TTC549 (cell line): ENCODE results near the gene MLXIP.
"Not testable (repeated sequence)": the region's sequence is repeated elsewhere in the genome, so short reads cannot be mapped to it uniquely, and the experiment has no call there.

Experiments used
- FAIRE-seq: peaks from 2 replicates; lab custom pipeline; 2012; peaks lifted over from hg19 to GRCh38; lab: Jason Lieb, UNC

The MLXIP gene

GRCh38 chr12:122096591-122097149 lies 18.1 kb downstream of the MLXIP start:
- no peak for FAIRE-seq

DNA sequence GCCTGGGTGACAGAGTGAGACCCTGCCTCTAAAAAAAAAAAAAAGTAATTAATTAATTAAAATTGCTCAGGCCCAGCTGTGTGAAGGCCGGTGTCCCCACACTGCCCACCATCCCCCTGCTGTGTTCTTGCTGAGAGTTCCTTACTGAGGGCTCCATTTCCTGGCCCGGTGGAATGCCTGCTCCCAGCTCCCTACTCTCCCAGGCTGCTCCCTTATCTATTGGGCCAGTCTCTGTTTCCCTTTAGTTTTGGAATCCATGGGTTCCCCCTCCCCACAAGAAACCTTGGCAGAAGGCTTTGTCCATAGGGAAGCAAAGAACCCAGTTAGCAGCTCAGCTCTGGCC lies 19.0 kb downstream of the MLXIP start:
- FAIRE-seq, result no peak

- FAIRE-seq, result no peak
Measured at GRCh38 chr12:122097927-122098756, 19.6 kb downstream of the MLXIP start.

GRCh38 chr12:122099280-122099749 lies 20.8 kb downstream of the MLXIP start:
- no peak for FAIRE-seq

GRCh38 chr12:122099856-122100255 lies 21.3 kb downstream of the MLXIP start:
- FAIRE-seq, result no peak

DNA sequence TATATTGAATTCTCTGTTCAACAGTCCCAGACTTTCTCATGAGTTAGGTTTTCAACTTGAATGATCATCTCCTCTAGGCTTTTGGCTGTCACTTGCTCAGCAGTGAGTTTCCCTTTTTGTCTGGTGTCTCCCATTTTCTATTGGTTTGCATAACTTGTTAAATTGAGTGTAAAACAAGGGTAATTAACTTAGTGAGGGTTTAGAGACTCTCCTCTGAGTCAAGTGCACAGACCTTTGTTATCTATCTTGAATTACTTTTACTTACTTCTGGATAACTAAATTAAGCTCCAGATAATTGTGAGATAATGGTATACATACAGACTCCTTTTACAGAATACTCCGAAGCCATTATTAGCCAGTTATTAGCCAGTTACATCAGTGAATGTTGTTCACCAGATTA lies 22.0 kb downstream of the MLXIP start:
- FAIRE-seq, result no peak

GRCh38 chr12:122102331-122102730 lies 23.8 kb downstream of the MLXIP start:
- FAIRE-seq, result no peak

- no peak for FAIRE-seq
Measured at GRCh38 chr12:122104844-122105243, 26.3 kb downstream of the MLXIP start.

GRCh38 chr12:122105496-122105895 lies 26.9 kb downstream of the MLXIP start:
- not testable (repeated sequence) for FAIRE-seq

- FAIRE-seq, result no peak
Measured at GRCh38 chr12:122106843-122107242, 28.3 kb downstream of the MLXIP start.

GRCh38 chr12:122107261-122107660 lies 28.7 kb downstream of the MLXIP start:
- FAIRE-seq, result no peak

DNA sequence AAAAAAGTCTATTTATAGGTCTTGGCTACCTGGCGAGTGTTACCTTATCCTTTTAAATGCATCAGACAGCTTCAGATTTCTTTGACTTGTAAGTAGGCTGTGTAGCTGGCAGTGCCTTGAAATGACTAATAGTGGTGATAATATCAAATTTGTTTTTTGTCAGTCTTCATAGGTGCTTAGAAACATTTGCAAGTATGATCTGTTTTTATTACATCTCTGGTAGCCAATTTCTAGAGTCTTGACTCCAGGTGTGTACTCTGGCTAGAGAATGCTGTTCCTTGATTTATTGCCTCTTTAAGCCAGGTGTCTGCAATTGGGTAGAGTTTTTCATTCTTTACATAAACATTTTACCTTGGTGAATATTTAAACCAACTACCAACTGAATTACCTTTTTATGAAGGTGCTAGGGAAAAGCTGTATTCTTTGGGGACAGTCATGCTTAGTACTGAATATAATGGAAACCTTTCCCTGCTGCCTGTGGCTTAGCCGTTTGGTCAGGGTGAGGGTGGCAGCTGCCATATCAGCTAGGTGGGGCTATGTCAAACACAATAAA lies 32.6 kb downstream of the MLXIP start:
- FAIRE-seq, result no peak

DNA sequence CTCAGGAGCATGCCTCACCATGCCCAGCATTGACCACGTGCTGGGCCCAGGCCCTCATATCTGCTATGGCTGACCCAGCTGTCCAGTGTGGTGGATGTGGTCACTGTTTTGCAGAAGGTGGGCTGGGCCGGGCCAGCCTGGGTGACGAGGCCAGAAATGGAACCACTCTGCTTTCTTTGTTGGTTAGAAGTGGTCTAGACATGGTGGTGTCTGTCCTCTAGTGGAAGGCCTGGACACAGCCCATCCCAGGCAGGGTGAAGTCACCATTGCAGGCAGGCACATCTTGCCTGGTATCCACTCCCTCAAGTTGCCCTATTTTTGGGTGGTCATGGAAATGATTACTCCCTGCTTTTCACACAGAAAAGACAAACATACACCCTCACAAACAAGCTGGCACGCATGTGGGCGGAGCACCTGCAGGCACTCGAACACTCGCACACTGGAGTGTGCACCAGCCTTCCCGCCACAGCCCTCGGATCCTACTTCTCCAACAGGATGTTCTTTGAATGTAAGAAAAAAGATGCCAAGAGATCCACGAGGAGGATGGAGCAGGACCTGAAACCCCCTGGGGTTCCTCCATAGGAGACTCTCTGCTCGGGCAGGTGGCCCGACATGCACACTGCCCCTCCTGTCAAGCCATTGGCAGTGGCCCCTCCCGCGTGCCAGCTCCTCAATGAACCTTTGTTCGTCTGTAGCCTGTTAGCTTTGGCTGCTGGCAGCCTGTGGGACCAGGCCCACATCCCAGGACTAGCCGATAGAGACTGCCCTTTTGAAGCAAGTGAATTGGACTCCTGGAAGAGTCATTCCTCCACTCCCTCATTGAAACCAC lies 38.4 kb downstream of the MLXIP start:
- no peak for FAIRE-seq

DNA sequence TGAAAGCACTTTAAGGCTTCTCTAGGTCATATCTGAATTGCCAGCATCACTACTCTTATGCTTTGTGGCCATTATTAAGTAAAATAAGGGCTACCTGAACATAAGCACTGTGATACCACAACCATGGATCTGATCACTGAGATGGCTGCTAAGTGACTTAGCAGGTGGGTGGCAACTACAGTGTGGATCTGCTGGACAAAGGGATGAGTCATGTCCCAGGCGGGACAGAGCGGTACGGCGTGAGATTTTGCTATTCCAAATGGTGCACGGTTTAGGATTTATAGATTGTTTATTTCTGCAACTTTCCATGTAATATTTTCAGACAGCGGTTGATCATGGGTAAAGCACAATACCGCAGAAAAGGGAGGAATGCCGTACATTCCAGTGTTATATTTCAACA lies 39.4 kb downstream of the MLXIP start:
- no peak for FAIRE-seq

DNA sequence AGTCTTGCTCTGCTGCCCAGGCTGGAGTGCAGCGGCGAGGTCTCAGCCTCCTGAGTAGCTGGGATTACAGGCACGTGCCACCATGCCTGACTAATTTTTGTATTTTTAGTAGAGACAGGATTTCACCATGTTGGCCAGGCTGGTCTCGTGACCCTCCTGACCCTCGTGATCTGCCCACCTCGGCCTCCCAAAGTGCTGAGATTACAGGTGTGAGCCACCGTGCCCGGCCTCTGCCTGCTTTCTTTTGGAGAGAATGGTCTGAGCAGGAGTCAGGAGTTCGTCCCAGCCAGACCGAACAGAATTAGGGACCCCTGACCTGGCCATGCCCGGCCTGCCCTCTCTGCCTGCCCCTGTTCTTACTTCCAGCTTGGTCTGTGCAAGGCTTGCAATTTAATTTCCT lies 42.8 kb downstream of the MLXIP start:
- not testable (repeated sequence) for FAIRE-seq

- no peak for FAIRE-seq
Measured at GRCh38 chr12:122121745-122122144, 43.2 kb downstream of the MLXIP start.

DNA sequence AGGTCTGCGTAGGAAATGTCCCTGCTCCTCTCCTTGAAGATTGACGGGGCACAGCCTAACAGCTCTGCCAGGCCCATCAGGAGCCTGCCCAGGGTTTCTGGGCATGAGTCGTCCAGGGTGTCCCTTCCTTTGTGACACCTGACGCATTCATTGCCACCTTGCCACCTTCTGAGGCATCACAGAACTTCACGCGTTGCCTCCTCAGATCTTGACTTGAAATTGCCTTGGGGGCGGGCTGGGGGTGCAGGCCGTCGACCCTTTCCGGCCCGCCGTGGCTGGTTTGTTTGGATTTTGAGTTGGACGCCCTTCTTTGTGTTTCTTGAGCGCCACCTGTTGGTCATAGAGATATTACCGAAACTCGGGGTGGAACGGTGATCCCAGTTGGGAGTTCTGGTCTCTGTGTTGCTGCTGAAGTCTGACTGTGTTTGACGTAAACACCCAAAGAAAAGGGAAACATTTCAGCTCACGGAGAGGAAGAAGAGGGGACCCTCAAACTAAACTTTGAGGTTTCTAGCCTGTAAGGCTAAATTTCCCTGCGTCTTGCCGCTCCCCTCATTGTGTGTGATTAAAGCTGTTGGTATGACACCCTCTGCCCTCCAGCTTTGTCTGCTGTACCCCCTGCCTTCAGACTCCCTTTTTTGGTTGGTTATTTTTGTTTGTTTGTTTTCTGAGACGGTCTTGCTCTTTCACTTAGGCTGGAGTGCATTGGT lies 44.6 kb downstream of the MLXIP start:
- no peak for FAIRE-seq

- FAIRE-seq, result no peak
Measured at GRCh38 chr12:122123761-122124145, 45.2 kb downstream of the MLXIP start.

GRCh38 chr12:122124370-122124769 lies 45.8 kb downstream of the MLXIP start:
- no peak for FAIRE-seq

- FAIRE-seq, result no peak
Measured at GRCh38 chr12:122125452-122126341, 47.1 kb downstream of the MLXIP start.

DNA sequence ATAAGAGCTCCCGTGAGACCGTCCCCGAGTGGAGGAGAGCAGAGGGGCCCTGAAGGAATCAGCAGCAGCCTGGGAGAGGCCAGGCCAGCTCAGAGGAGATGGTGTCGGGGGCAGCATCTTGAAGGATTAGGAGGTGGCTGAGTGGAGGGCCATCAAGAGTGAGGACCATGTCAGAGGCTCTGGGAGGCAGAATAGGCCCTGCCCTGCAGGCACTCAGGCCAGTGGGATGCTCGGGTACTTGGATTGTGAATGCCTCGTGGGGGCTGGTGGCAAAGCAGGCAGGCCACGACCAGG lies 47.7 kb downstream of the MLXIP start:
- no peak for FAIRE-seq
